Germinal center (tissue), 1 donor: Measurements from ENCODE around the gene CEP128.
"Not testable (repeated sequence)": the region's sequence is repeated elsewhere in the genome, so short reads cannot be mapped to it uniquely, and the experiment has no call there.

Experiments used
- DNase-seq: peaks from one replicate; pipeline ENCODE4 v3.0.0; 2012; ENCODE audit warnings: mixed read lengths, low spot score

CEP128 gene

GRCh38 chr14:80953211-80953610, 11.7 kb upstream of the CEP128 start:
- DNase-seq = not testable (repeated sequence)

GRCh38 chr14:80951491-80951890, 10.0 kb upstream of the CEP128 start:
- DNase-seq = no peak

DNA sequence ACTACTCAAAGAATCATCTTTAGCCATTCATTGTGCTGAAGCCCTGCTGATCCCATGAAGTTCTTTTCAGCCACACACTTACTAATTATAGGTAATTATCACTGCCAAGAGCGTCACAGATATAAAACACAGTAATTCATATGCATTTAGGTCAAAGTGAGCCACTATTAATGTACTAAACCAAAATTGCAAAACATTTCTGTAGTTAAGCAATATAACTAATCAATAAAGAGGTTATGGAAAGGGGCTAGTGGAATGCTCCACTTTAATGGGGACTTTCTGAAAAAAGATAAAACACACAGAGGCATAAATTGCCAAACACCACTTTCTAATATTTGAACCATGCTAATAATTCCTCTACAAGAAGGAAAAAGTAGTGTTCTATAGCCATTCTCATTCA, 6.8 kb upstream of the CEP128 start:
- no peak for DNase-seq

DNA sequence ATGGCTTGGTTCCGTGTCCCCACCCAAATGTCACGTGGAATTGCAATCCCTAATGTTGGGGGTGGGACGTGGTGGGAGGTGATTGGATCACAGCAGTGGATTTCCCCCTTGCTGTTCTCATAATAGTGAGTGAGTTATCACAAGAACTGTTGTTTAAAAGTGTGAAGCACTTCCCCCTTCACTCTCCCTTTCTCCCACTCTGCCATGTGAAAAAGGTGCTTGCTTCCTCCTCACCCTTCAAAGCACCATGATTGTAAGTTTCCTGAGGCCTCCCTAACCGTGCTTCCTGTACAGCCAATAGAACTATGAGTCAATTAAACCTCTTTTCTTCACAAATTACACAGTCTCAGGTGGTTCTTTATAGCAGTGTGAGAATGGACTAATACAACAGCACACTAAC, 5.3 kb upstream of the CEP128 start:
- DNase-seq = no peak

- no peak for DNase-seq
These were observed 4.6 kb upstream of the CEP128 start for GRCh38 chr14:80946187-80946586.

GRCh38 chr14:80944861-80945617, 3.5 kb upstream of the CEP128 start:
- DNase-seq = no peak

DNA sequence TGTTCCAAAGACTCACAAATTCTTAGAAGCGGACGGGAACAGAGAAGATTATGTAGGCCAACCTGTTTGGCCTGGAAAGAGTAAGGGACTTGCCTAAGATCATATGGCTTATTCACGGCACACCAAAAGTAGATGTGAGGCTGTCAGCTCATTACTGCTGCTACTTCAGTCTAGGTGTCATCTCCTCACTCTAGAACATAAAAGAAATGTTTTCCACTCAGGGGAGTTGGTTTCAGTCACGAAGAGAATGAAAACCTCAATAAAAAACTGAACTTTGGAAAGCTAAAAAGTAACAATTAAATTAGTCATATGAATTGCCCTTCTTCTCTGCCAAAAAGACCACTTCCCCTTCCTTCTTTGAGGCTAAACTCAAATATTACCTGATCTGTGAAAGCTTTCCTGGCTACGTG, 658 bp upstream of the CEP128 start:
- no peak for DNase-seq

- DNase-seq = no peak
These were observed 1.4 kb downstream of the CEP128 start for GRCh38 chr14:80940146-80940545.

- DNase-seq = no peak
These were observed 7.9 kb downstream of the CEP128 start for GRCh38 chr14:80933686-80934085.

DNA sequence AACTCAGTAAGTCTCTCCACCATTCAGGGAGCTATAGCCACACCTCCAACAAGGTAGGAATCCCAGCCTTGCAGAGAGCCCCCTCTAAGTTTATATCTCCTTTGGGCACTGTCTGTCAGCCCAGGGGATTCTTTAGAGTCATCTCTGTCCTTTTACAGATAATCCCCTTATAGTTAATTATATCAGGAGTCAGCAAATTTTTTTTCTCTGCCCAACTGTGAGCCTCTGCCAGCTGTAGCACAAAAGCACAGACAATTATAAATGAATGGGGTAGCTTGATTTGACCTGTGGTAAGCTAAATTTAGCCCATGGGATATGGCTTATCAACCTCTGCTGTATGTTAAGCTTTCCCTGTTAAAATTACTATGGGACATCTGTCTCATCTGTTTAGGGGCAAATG, 8.3 kb downstream of the CEP128 start:
- DNase-seq = no peak

DNA sequence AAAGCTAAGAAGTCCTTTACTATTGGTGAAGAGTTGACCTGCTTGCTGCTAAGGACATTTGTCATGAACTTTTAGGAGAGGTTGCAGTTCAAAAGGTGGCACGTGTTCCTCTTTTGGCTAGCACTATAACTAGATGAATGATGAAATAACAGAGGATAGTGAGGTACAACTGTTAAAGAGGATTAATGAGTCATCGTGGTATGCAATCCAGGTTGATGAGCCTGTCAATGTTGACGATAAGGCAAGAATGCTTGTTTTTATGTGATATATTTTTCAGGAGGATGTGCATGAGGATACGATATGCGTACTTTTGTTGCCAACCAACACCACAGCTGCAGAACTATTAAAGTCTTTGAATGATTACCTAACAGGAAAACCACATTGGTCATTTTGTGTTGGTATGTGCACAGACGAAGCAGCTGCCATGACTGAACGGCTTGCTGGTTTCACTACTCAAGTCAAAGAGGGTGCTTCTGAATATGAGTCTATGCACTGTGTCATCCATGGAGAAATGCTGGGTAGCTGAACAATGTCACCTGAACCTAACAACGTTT, 10.6 kb downstream of the CEP128 start:
- peak; percentile 11 for DNase-seq

GRCh38 chr14:80930095-80930494, 11.4 kb downstream of the CEP128 start:
- DNase-seq = no peak

DNA sequence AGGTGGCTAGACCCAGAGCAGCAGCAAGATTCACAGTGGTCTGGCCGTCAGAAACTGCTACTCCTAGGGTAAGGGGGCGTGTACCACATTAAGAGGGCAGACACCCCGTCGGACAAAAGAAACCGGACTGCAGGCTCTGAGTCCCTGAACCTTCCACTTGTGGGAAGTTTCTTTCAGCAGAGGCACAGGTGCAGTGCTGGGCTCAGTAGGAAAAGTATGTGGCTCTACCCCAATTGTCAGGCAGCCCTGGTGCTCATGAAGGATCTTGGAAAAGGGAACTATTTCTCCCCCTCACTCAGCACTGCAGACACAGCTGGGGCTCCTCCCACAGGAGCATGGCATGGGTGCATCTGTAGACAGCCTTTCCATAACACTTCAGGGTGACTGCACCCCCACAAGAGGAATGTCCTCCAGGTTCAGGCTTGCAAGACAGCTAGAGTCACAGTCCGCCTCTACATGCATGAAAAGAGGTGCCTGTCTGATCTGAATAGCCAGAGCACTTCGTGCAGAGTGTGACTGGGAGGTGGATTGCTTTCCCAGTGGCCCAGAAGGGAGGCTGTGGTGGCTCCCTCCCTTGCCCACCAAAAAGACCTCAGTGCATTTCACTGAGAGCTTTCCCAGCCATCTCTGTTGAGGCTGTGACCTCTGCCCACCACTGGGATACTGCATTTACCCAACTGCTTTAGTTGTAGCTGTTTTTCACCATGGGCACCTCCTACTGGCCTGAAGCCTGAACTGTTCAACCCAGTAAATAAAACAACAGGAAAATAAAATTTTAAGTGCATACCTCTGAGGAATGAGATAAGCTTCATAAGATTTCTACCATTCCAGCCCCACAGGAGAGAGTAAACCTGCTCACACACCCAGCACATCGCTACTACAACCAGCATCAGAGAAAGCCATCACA, 14.2 kb downstream of the CEP128 start:
- DNase-seq = no peak

DNA sequence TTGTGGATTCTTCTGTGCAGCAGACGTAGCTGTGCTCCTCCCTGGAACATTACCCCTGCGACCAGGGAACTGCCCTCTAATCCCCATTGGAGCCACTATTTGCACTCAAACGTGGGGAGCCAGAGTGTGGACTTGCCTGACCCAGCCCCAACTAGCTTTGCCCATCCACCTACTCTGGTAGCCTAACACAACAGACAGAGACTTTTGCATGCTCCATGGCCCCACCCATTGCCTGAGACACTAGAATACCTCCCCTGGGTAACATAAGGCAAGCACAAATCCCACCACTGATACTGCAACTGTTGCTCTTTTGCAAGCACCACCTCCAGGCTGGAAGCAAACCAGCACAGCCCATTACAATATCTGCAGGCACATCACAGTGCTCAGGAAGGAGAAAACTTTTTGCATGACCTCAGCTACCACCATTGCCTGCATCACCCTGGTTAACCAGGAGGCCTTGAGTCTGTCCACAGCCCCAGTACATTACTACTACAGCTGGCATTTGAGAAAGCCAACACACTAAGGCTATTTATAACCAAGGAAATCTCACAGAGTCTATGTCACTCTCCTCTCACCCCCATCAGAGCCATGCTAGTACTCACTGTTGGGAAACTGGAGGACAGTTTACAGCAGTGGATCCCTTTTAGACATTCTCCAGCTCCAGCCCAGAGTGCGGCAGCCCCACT, 15.0 kb downstream of the CEP128 start:
- DNase-seq = no peak

DNA sequence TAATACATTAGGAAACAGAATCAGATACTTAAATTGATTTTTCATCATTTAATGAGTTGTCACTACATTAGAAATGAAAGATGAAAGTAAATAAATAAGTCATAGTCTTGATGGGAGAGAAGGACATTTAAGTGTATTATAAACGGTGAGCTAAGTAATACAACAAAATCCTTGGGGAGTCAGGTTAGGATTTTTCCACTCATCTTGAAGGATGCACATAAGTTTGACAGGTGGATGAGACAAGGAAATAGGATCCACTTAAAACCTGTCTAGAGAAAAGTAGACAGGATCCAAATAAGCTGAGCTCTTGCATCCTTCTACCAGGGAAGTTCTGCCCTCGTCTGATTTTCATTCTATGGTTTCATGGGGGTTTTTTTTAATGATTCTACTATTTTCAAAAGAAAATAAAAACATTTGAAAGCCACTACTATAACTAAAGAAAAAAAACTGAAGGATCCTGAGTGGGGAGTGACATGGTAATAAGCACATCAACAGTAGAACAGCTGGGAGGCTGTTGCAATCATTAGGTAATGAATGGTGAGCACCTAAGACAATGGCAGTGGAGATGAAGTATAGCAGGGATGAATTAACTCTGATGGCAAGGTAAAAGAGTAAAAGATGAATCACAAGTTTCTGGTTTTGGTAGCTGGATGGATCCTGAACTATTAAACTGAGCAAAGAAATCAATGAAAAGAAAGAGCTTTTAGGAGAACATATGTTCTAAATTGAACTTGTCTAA, 17.0 kb downstream of the CEP128 start:
- no peak for DNase-seq

DNA sequence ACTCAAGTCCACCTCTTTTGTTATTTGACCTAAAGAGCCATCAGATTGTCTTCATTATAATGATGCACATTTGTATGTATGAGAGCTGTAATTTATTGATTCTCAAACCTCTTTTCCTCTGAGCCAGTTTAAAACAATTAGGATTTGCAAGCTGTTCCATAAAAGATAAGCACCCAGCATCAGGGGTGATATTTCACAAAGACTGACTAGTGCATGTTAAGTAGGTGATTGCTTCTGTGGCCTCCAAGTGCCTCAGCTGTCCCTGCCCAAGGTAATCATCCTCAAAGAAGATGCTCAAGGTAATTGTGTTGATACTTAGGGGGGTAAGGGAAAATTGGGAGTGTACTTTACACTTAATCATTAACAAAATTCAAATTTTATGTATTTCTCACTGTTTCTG, 18.2 kb downstream of the CEP128 start:
- no peak for DNase-seq

- DNase-seq = no peak
These were observed 21.9 kb downstream of the CEP128 start for GRCh38 chr14:80919622-80920021.

DNA sequence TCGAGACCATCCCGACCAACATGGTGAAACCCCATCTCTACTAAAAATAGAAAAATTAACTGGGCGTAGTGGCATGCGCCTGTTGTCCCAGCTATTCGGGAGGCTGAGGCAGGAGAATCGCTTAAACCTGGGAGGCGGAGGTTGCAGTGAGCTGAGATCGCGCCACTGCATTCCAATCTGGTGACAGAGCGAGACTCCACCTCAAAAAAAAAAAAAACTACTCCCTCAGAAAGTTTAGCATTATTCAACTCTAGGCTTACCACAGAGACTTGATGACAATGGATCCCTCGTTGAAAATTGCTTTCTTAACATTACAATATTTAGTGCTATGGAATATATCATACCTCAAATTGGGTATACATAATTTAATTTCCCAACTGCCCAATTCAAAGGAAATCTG, 29.5 kb downstream of the CEP128 start:
- DNase-seq = not testable (repeated sequence)

DNA sequence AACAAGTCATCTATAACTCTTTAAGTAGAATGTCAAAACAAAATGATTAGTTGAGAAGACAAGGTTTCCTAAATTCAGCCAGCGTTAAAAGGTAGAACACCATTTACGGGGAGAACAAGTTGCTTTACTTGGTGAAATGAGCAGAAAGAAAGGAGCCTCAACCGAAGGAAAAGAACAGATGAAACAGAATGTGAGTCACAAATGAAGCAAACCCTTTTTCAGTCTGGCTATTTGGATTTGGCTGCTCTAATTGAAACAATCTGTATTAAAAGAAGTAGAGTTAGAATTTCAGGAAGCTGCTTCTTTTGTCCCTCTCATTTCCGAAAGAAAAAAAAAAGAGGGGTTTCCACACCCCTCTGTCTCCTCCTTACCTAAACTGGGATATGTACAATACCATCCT, 34.6 kb downstream of the CEP128 start:
- DNase-seq = no peak

DNA sequence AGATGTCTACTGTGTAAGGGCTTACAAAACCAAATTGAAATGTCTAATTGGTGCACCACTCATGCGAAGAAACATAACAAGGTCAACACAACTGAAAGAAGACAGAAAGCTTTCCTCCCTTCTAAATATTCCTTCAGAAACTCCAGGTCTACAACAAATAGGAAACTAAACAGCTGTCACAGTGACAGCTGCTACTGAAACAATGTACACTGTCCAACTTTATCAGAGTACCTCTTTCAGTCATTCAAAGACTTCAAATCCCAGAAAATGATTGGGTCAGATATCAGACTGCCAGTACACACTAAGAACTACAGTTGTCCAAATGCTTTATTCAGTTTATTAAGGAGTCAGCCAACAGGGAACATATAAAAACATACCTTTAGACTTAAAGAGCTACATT, 35.2 kb downstream of the CEP128 start:
- DNase-seq = no peak

GRCh38 chr14:80902608-80903007, 38.9 kb downstream of the CEP128 start:
- no peak for DNase-seq

DNA sequence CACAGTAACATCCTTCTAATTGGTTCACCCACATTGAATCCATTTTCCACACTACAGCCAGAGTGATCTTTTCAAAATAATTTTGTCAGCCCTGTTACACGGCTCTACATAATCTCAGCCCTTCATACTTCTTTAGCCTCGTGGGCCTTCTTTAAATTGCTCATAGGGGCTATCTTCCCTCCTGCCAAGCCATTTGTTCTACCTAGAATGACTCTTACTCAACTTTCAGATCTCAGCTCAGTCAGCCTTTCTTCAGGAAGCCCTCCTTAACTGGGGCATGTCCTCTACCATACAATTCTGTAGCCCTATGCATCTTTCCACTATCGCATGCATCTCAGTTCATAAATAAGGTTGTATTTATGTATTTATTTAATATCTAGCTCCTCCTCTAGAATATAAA, 39.7 kb downstream of the CEP128 start:
- DNase-seq = no peak
